ENCODE measurements around the gene H19.

DNA sequence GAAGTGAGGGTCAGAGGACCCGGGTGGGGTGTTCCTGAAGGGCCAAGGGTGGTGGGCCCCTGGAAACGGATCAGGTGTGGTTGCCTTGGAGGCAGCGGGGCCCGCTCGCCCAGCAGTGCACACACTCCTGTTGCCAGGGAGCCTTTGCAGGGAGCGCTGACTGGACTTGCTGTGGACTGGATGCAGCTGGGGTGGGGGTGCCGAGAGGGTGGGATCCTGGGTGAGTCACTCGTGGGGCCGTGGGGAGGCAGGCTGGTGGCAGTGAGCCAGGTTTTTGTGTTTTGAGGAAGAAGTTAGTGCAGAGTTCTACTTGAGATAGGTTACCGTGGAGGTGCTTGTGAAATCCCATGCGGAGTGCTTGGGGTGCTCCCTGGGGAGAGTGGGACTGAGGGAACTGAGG lies 49.3 kb downstream of the H19 start:
- TF ChIP-seq CTCF (IDR thresholded peaks at IDR 0.05; ENCODE audit: low read length): no peak
- no peak for TF ChIP-seq EZH2 (IDR thresholded peaks at IDR 0.05; ENCODE audit: borderline replicate concordance, low read length)

Data from OCI-LY1 (cell line).